DND-41 (cell line): Measurements from ENCODE around the gene MARCHF2.

Source experiments
- EZH2 ChIP-seq: IDR thresholded peaks from 3 replicates; pipeline ENCODE4 v1.6.1; 2012; ENCODE audit warnings: borderline replicate concordance, low read depth, mild to moderate bottlenecking, moderate library complexity, low read length, inconsistent platforms; ENCODE audit not compliant: severe bottlenecking
- TF ChIP-seq, protein P1 (sequence below): IDR thresholded peaks from 2 replicates; pipeline ENCODE4 v1.5.1; 2012; ENCODE audit warnings: borderline replicate concordance, low read length, moderate library complexity, mild to moderate bottlenecking; ENCODE audit not compliant: poor library complexity, severe bottlenecking; ENCODE audit errors: extremely low read depth

DNA sequence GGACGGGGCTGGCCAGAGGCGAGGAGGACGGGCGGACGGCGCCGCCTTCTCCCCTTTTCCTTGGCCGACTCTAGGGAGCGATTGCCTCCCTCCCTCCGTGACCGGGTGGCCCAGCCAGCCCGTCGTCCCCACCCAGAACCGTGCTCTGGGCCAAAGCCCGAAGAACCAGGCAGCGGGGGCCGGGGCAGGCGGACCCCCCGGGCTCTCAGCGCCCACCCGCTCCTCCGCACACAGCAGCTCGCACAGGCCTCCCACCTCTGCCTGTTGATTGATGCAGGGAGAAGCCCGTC is 9.3 kb upstream of the MARCHF2 start:
- TF ChIP-seq, protein P1, sequence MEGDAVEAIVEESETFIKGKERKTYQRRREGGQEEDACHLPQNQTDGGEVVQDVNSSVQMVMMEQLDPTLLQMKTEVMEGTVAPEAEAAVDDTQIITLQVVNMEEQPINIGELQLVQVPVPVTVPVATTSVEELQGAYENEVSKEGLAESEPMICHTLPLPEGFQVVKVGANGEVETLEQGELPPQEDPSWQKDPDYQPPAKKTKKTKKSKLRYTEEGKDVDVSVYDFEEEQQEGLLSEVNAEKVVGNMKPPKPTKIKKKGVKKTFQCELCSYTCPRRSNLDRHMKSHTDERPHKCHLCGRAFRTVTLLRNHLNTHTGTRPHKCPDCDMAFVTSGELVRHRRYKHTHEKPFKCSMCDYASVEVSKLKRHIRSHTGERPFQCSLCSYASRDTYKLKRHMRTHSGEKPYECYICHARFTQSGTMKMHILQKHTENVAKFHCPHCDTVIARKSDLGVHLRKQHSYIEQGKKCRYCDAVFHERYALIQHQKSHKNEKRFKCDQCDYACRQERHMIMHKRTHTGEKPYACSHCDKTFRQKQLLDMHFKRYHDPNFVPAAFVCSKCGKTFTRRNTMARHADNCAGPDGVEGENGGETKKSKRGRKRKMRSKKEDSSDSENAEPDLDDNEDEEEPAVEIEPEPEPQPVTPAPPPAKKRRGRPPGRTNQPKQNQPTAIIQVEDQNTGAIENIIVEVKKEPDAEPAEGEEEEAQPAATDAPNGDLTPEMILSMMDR = no peak
- no peak for TF ChIP-seq EZH2
